Heart right ventricle (tissue), 16 donors: ENCODE results near the gene SRSF8. TPM values are rescaled to one million over a fixed set of nuclear protein-coding genes. Genes with fewer than 3 reads are reported as not detected.

ENCODE experiments used
- ATAC-seq, 8 donors: fragments of 200-7000 bp; cut with Tn5 transposase; one replicate each; pipeline ENCODE4 v1.9.1; 2020; ENCODE audit warnings: mild to moderate bottlenecking in 8 of 8, moderate library complexity in 8 of 8, moderate number of reproducible peaks in 1 of 8
- DNase-seq, 2 donors: peaks; one replicate each; pipeline ENCODE4 v3.0.0-alpha.2; 2020
- H3K27ac ChIP-seq, 10 donors: fragments of 200-600 bp; sonication (generic) in 2 of 10; one replicate each; pipeline versions ENCODE4 v1.5.0 to v1.8.0; 2020 to 2022; ENCODE audit warnings: mild to moderate bottlenecking in 3 of 10
- H3K27me3 ChIP-seq, 7 donors: fragments of 200-600 bp; one replicate each; pipeline ENCODE4 v1.8.0; 2021 to 2022; ENCODE audit warnings: mild to moderate bottlenecking in 2 of 7
- H3K36me3 ChIP-seq, 9 donors: fragments of 200-600 bp; sonication (generic) in 1 of 9; one replicate each; pipeline versions ENCODE4 v1.5.0 to v1.8.0; 2020 to 2022; ENCODE audit warnings: mild to moderate bottlenecking in 2 of 9
- H3K4me1 ChIP-seq, 9 donors: fragments of 200-600 bp; sonication (generic) in 1 of 9; one replicate each; pipeline versions ENCODE4 v1.5.0 to v1.8.0; 2020 to 2022; ENCODE audit warnings: mild to moderate bottlenecking in 4 of 9
- H3K4me3 ChIP-seq, 10 donors: fragments of 200-600 bp; sonication (generic) in 2 of 10; one replicate each; pipeline versions ENCODE4 v1.5.0 to v1.8.0; 2020 to 2022; ENCODE audit warnings: mild to moderate bottlenecking in 7 of 10, moderate library complexity in 2 of 10
- H3K9me3 ChIP-seq, 11 donors: fragments of 200-600 bp in 10 of 11; sonication (generic) in 2 of 11; one replicate each; pipeline versions ENCODE4 v1.5.0 to v1.8.0; 2013 to 2022; ENCODE audit warnings: mild to moderate bottlenecking in 2 of 11, control low read depth in 1 of 11, moderate library complexity in 1 of 11
- CTCF ChIP-seq, 9 donors: fragments of 200-600 bp; sonication (generic) in 2 of 9; IDR thresholded peaks; one replicate each; pipeline versions ENCODE4 v1.5.0 to v1.8.0; 2021 to 2022; ENCODE audit warnings: antibody characterized with exemption in 9 of 9, mild to moderate bottlenecking in 5 of 9, moderate library complexity in 1 of 9
- WGBS, 2 donors: extraction: QIAGEN DNeasy Blood & Tissue Kit; methylation state at CpG; one replicate each; pipeline ENCODE4 v1.1.7; 2013; ENCODE audit warnings: inconsistent platforms in 1 of 2; 5-methylcytosine and 5-hydroxymethylcytosine counted together
- intact Hi-C, 10 donors: fragments of 100-400 bp; cut with DNase I; formaldehyde crosslinking; loops; one replicate each; pipeline versions ENCODE4 v1.11.1 to v1.14.2; 2022
- polyA plus RNA-seq, 2 donors: library from polyadenylated mRNA; stranded (reverse); fragments of 200-250 nt; gene quantifications; one replicate each; pipeline ENCODE4 v1.2.3, GENCODE V29; 2013
- total RNA-seq, 10 donors: library from RNA; stranded (reverse); fragmentation: NEBNext Ultra II Directional in 3 of 10; extraction: Animal tissue kit (Norgen Biotek cat#: 25700) in 3 of 10; gene quantifications; one replicate each; pipeline versions ENCODE4 v1.2.1 to v1.2.4, GENCODE V29; 2021 to 2023
- donor health status: Arrhythmogenic right ventricular cardiomyopathy.
- donor health status: ischemic (EF 13 %, LVEDD 7.1; RV severe dilation, severe dysfunction).
- donor health status: healthy with polysubstance abuse.
- donor health status: DM: no; HTN: yes; CAD: no.
- donor health status: DM: no; HTN: no; CAD: no.
- donor health status: ischemic (EF 25% LVEDD 6.9; RV normal size, moderate dysfunction).
- donor health status: ischemic (EF 25% LVEDD 5.7; RV mildly dilated, moderate dysfunction).
- donor health status: healthy.
- donor health status: DM: yes; HTN: yes; CAD: no.
- donor health status: Ischemic cardiomyopathy.
- donor health status: ischemic (EF 35%, LVEDD 5.7; RV mildly dilated, moderate dysfunction).
- donor health status: nonischemic (EF 11% LVEDD 7.7; RV severe dilation, severe dysfunction).
- donor health status: DM: yes; HTN: yes; CAD: no.
- donor health status: PGD.
- donor health status: ischemic (EF 29% LVEDD 5.4; RV normal size, mild dysfunction).
- donor health status: nonischemic (EF 23%, LVEDD 6.1; RV moderate dilation, normal function).

SRSF8 gene
- total and polyA plus RNA-seq, 12 donors: 17.1 to 28.0 (median 20.8) TPM

- 84 to 88% methylated on average over 2 of the region's 2 CpGs for WGBS, 2 donors
- ATAC-seq: no peak
- Histone ChIP-seq H3K27me3 (peaks cover 0 to 4% (median 0%) of the 10 kb centered on the region in 7 donors), H3K4me3 (no peak overlapping the region), H3K27ac (no peak overlapping the region), H3K36me3 (no peaks in the 10 kb centered on the region), H3K4me1 (peaks cover 0 to 22% (median 16%) of the 10 kb centered on the region in 9 donors), H3K9me3 (no peaks in the 10 kb centered on the region)
- DNase-seq: no peak
- intact Hi-C loops: no loop called here
- TF ChIP-seq CTCF (IDR thresholded peaks at IDR 0.05): no peak
These were observed 19.4 kb downstream of the SRSF8 start for GRCh38 chr11:95086151-95086550.

- H3K27me3 ChIP-seq: peaks cover 0 to 5% (median 0%) of the 10 kb centered on the region in 7 donors
- peaks cover 0 to 27% (median 19%) of the 10 kb centered on the region in 9 donors for H3K4me1 ChIP-seq
- TF ChIP-seq CTCF (IDR thresholded peaks at IDR 0.05): no peak
- H3K9me3 ChIP-seq: no peaks in the 10 kb centered on the region
- DNase-seq (no peak), ATAC-seq (no peak)
- H3K27ac ChIP-seq: no peak overlapping the region
- H3K4me3 ChIP-seq: no peak overlapping the region
- WGBS, 2 donors: 92 to 98% methylated on average over 1 of the region's 1 CpG
- H3K36me3 ChIP-seq: no peaks in the 10 kb centered on the region
- intact Hi-C loops: no loop called here
These were observed 20.3 kb downstream of the SRSF8 start for GRCh38 chr11:95086836-95087570.

- intact Hi-C loops: no loop called here
- no peak for TF ChIP-seq CTCF (IDR thresholded peaks at IDR 0.05)
- peak overlapping the region; percentile 81 to 97 (median 95) for H3K4me3 ChIP-seq
These were observed 22.4 kb downstream of the SRSF8 start for GRCh38 chr11:95088946-95089619.

More at GRCh38 chr11:95088946-95089619, 22.4 kb downstream of the SRSF8 start:
- Histone ChIP-seq H3K27me3 (peaks cover 0 to 5% (median 0%) of the 10 kb centered on the region in 7 donors), H3K27ac (peak overlapping the region; percentile 74 to 97 (median 94)), H3K36me3 (no peaks in the 10 kb centered on the region), H3K4me1 (peaks cover 0 to 45% (median 22%) of the 10 kb centered on the region in 9 donors), H3K9me3 (no peaks in the 10 kb centered on the region)
- WGBS, 2 donors: 13 to 14% methylated on average over 27 of the region's 27 CpGs
- DNase-seq (no peak), ATAC-seq (peak; percentile 62 to 83 (median 75))
